AG09319 (cell line): Measurements from ENCODE around the gene SCART1.
"Not testable (repeated sequence)": the region's sequence is repeated elsewhere in the genome, so short reads cannot be mapped to it uniquely, and the experiment has no call there.

ENCODE experiments used
- DNase-seq: peaks from one replicate; pipeline ENCODE4 v3.0.0-alpha.2; 2010; ENCODE audit warnings: low read depth; ENCODE audit errors: extremely low read depth
- TF ChIP-seq, protein P1 (sequence below): IDR thresholded peaks from 2 replicates; pipeline ENCODE4 v1.5.1; 2011; ENCODE audit warnings: low read depth, mild to moderate bottlenecking, inconsistent platforms, low read length, moderate library complexity

SCART1 gene

GRCh38 chr10:133466683-133467275 is 13.0 kb downstream of the SCART1 start:
- DNase-seq, result no peak
- TF ChIP-seq, protein P1, sequence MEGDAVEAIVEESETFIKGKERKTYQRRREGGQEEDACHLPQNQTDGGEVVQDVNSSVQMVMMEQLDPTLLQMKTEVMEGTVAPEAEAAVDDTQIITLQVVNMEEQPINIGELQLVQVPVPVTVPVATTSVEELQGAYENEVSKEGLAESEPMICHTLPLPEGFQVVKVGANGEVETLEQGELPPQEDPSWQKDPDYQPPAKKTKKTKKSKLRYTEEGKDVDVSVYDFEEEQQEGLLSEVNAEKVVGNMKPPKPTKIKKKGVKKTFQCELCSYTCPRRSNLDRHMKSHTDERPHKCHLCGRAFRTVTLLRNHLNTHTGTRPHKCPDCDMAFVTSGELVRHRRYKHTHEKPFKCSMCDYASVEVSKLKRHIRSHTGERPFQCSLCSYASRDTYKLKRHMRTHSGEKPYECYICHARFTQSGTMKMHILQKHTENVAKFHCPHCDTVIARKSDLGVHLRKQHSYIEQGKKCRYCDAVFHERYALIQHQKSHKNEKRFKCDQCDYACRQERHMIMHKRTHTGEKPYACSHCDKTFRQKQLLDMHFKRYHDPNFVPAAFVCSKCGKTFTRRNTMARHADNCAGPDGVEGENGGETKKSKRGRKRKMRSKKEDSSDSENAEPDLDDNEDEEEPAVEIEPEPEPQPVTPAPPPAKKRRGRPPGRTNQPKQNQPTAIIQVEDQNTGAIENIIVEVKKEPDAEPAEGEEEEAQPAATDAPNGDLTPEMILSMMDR, result no peak

DNA sequence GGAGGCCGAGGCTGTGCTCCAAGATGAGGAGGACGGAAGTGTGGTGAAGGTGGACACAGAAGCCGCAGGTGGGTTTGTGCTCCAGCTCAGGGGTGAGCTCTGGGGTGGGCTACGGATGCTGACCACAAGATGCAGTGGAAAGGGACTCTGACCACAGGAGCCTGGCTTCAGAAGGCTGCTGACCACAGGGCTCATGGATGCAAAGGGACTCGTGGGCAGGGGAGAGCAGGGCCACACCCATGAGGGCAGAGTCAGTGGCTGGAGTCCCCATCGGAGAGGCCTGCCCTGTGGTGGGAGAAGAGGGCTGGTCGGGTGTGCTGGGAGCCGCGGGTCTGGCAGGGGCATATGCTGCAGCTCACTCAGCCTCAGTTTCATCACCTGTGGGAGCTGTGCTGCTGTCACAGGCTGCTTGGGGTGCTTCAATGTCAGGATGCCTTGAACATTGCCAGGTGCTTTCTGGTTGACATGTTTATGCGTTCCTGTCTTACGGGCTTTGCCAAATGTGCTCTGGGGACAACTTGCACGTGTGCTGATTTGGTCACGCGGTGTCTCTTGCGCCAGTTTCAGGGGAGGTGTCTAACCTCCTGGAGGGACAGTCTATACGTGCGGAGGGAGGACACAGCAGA is 13.7 kb downstream of the SCART1 start:
- no peak for DNase-seq

DNA sequence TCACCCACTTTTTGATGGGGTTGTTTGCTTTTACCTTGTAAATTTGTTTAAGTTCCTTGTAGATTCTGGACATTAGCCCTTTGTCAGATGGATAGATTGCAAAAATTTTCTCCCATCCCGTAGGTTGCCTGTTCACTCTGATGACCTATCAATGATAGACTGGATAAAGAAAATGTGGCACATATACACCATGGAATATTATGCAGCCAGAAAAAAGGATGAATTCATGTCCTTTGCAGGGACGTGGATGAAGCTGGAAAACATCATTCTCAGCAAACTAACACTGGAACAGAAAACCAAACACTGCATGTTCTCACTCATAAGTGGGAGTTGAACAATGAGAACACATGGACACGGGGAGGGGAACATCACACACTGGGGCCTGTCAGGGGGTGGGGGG is 15.5 kb downstream of the SCART1 start:
- not testable (repeated sequence) for DNase-seq

More for the DNA sequence above, 13.7 kb downstream of the SCART1 start:
- TF ChIP-seq, protein P1, result no peak

DNA sequence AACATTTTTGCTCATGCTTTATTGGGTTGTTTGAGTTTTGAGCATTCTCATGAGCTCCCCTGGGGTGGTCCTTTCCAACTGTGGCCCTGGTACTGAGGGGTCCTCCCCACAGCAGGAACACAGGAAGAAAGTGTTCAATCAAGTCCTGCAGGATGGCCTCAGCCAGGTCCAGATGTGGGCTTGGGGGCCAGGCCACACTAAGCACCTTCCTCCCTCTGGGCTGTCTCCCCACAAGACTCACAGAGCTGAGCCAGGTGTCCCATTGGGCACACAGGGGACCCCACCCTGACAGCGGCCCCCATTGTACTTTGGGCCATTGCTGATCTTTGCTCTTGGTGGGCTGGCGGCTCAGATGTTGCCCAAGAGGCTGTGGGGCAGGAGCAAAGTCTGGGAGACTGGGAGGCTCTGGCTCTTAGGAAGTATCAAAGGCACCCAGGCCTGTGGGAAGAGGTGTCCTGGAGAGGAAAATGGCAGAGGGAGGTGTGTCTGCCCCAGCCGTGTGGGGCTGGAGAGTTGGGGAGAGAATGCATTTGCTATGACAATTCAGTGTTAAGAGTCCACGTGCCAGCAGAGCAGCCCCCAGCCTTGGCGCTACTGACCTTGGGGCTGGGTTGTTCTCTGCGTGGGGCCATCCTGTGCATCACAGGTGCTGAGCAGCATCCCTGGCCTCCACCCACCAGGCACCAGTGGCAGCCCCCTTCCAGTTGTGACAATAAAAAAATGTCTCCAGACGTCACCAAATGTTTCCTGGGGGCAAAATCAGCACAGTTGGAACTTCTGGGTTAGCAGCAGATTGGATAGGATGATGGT is 17.8 kb downstream of the SCART1 start:
- TF ChIP-seq, protein P1, result no peak
- no peak for DNase-seq

- no peak for DNase-seq
- TF ChIP-seq, protein P1, result no peak
Observed at GRCh38 chr10:133473270-133473669, 19.5 kb downstream of the SCART1 start.

DNA sequence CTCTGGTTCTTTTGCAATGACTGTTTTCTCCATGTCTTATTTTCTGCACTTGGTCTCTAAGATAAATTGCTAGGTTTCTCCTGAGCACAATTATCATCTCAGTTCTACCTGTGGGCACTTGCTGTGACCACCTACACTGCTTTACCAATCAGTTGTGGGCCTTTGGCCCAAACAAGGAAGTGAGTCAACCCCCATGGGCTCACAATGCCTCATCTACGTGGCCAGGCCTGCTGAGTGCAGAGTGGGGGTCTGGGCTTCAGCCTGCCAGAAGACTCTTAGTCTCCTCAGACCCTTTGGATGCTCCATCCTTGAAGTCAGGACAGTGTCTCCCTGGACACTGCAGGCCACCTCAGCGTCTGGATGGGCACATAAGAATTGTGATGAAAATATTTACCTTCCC is 20.3 kb downstream of the SCART1 start:
- no peak for DNase-seq
- TF ChIP-seq, protein P1, result no peak

DNA sequence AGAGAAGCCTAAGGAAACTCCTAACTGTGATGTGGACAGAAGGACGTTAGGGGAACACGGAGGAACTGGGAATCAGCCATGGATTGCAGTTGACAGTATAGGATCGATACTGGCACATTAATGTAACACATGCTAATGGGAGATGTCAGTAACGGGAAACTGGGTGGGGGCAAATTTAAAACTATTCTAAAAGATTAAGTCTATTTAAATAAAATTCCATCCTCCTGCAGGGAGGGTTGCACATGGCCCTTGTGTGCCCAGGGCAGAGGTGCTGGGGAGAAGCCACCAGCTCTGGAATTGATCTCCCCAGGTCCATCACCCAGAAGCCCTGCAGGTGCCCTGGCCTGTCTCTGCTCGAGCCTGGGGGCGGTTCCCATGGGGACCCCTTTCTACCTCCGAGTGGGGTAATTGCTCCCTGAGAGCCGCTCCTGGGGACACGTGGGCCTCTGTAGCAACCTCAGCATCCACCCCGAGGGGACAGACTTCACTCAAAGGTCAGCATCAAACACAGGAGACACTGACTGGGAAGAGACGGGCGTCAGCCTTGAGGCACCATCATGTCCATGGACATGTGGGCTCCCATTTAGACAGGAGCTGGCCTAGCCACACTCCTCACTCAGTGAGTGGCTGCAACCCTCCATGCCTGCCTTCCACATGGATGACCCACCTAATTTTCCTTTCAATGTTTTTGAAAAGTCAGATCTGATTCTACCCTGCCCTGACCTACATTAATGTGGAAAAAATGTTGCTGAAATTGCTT is 21.1 kb downstream of the SCART1 start:
- TF ChIP-seq, protein P1, result no peak
- DNase-seq, result no peak
